Smooth muscle cell (in vitro differentiated cells): ENCODE measurements around the gene FADS6. TPM values are rescaled to one million over a fixed set of nuclear protein-coding genes. Genes with fewer than 3 reads are reported as not detected.

Experiments used
- DNase-seq: peaks from one replicate; lab custom pipeline; 2025; ENCODE audit not compliant: unreplicated experiment; lab: John Stamatoyannopoulos, UW
- H2AFZ ChIP-seq: fragments of 200-600 bp; sonication (generic); 2 replicates; pipeline ENCODE4 v1.6.0; 2016; ENCODE audit warnings: antibody characterized with exemption, low read depth, mild to moderate bottlenecking
- H3F3A ChIP-seq: fragments of 200-600 bp; sonication (generic); 2 replicates; pipeline ENCODE4 v1.6.0; 2017; ENCODE audit warnings: antibody characterized with exemption, low read depth
- H3K27ac ChIP-seq: fragments of 200-600 bp; sonication (generic); 2 replicates; pipeline ENCODE4 v1.5.1; 2016; ENCODE audit warnings: low read depth, mild to moderate bottlenecking
- H3K27me3 ChIP-seq: fragments of 200-600 bp; sonication (generic); 2 replicates; pipeline ENCODE4 v1.6.1; 2016; ENCODE audit warnings: low read depth, mild to moderate bottlenecking
- H3K36me3 ChIP-seq: fragments of 200-600 bp; sonication (generic); 2 replicates; pipeline ENCODE4 v1.5.1; 2016; ENCODE audit warnings: low read depth
- H3K4me1 ChIP-seq: fragments of 200-600 bp; sonication (generic); 2 replicates; pipeline ENCODE4 v1.5.1; 2016; ENCODE audit warnings: low read depth
- H3K4me2 ChIP-seq: fragments of 200-600 bp; sonication (generic); 2 replicates; pipeline ENCODE4 v1.6.0; 2016; ENCODE audit warnings: mild to moderate bottlenecking
- H3K4me3 ChIP-seq: fragments of 200-600 bp; sonication (generic); 2 replicates; pipeline ENCODE4 v1.5.1; 2016; ENCODE audit warnings: mild to moderate bottlenecking
- H3K79me2 ChIP-seq: fragments of 200-600 bp; sonication (generic); 2 replicates; pipeline ENCODE4 v1.6.0; 2016; ENCODE audit warnings: low read depth, mild to moderate bottlenecking
- H3K9ac ChIP-seq: fragments of 200-600 bp; sonication (generic); 2 replicates; pipeline ENCODE4 v1.6.0; 2016; ENCODE audit warnings: low read depth
- H3K9me3 ChIP-seq: fragments of 200-600 bp; sonication (generic); replicated peaks from 2 replicates; pipeline ENCODE4 v1.5.1; 2016; ENCODE audit warnings: low read depth
- H4K20me1 ChIP-seq: fragments of 200-600 bp; sonication (generic); 2 replicates; pipeline ENCODE4 v1.6.0; 2016; ENCODE audit warnings: low read depth
- WGBS: methylation state at CpG from one replicate; pipeline ENCODE4 v1.1.7; 2016; ENCODE audit warnings: low lambda C conversion rate; 5-methylcytosine and 5-hydroxymethylcytosine counted together
- polyA plus RNA-seq: library from polyadenylated mRNA; unstranded; fragments of >200 nt; fragmentation: Nextera tagmentation; extraction: Ambion mirVana; gene quantifications from 2 replicates; pipeline ENCODE4 v1.2.1, GENCODE V29; 2016
- total RNA-seq: library from RNA; depleted of rRNA; stranded (reverse); fragments of >200 nt; gene quantifications from 2 replicates; pipeline ENCODE4 v1.2.3, GENCODE V29; 2014
- TF ChIP-seq, protein P1 (sequence below): fragments of 200-600 bp; sonication (generic); IDR thresholded peaks from 2 replicates; pipeline ENCODE4 v1.5.1; 2017; ENCODE audit warnings: borderline replicate concordance, mild to moderate bottlenecking, antibody characterized with exemption; ENCODE audit not compliant: insufficient read depth, poor library complexity, severe bottlenecking

Gene FADS6, protein sequence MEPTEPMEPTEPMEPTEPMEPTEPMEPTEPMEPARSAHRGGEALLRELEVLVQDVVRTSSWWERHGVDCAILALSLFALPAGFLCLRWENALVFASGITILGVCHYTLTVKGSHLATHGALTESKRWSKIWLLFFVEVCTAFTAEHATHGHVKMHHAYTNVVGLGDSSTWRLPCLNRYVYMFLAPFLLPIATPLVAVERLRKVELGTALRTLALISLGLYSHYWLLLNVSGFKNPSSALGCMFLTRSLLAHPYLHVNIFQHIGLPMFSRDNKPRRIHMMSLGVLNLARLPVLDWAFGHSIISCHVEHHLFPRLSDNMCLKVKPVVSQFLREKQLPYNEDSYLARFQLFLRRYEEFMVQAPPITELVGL
- total RNA-seq (0.22 TPM in 1 of 2 replicates, not detected in the other), polyA plus RNA-seq (not detected in 2 replicates)

GRCh38 chr17:74892974-74893911 lies at the start of gene FADS6:
FADS6 (minus strand) TSS chr17:74893633; CDS start chr17:74893595, 38 bp downstream.
- Histone ChIP-seq H3K27ac (no peak within 1 kb of the TSS), H3K4me3 (peak within 1 kb of the TSS; percentile 44), H4K20me1 (no peaks in the 10 kb centered on the region), H3K4me2 (peak within 1 kb of the TSS; percentile 82), H3K27me3 (peaks cover 66% of the 10 kb centered on the region), H3K9ac (no peak within 1 kb of the TSS), H3K4me1 (no peaks in the 10 kb centered on the region), H3K9me3 (no peaks in the 10 kb centered on the region), H3F3A (no peaks in the 10 kb centered on the region), H2AFZ (peak within 1 kb of the TSS; percentile 15), H3K79me2 (no peaks in the 10 kb centered on the region), H3K36me3 (no peaks in the 10 kb centered on the region)
- no peak for DNase-seq
- under 1% methylated on average over 31 of the region's 86 CpGs for WGBS
- TF ChIP-seq, protein P1, sequence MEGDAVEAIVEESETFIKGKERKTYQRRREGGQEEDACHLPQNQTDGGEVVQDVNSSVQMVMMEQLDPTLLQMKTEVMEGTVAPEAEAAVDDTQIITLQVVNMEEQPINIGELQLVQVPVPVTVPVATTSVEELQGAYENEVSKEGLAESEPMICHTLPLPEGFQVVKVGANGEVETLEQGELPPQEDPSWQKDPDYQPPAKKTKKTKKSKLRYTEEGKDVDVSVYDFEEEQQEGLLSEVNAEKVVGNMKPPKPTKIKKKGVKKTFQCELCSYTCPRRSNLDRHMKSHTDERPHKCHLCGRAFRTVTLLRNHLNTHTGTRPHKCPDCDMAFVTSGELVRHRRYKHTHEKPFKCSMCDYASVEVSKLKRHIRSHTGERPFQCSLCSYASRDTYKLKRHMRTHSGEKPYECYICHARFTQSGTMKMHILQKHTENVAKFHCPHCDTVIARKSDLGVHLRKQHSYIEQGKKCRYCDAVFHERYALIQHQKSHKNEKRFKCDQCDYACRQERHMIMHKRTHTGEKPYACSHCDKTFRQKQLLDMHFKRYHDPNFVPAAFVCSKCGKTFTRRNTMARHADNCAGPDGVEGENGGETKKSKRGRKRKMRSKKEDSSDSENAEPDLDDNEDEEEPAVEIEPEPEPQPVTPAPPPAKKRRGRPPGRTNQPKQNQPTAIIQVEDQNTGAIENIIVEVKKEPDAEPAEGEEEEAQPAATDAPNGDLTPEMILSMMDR, result no peak

DNA sequence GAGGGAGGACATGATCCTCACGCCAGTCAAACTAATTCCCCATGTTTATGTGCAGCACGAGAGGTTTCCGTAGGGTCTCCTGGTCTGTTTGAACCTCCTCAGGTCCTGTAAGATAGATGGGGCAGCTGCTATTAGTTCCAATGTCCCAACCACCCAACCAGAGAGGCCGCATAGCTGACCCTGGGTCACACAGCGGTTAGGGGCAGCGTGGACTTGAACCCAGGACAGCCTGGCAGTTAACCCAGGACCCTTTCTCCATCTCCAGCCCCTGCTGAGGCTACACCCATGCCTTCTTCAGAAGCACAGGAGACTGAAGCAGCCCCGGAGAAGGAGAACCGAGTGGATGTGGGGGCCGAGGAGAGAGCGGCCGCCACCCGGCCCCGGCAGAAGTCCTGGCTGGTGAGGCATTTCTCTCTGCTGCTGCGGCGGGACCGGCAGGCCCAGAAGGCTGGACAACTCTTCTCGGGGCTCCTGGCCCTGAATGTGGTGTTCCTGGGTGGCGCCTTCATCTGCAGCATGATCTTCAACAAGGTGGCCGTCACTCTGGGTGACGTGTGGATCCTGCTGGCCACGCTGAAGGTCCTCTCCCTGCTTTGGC lies 47.8 kb upstream of the FADS6 start:
- Histone ChIP-seq H3K4me3 (no peak overlapping the region), H3F3A (no peaks in the 10 kb centered on the region), H3K9me3 (no peaks in the 10 kb centered on the region), H3K36me3 (no peaks in the 10 kb centered on the region), H3K79me2 (no peaks in the 10 kb centered on the region), H3K27ac (no peak overlapping the region), H3K4me2 (no peak overlapping the region), H3K4me1 (no peaks in the 10 kb centered on the region), H2AFZ (no peak overlapping the region), H3K9ac (no peak overlapping the region), H3K27me3 (peaks cover 71% of the 10 kb centered on the region), H4K20me1 (no peaks in the 10 kb centered on the region)
- 83% methylated on average over 21 of the region's 21 CpGs for WGBS
- TF ChIP-seq, protein P1, result no peak
- no peak for DNase-seq

- Histone ChIP-seq H3K9me3 (no peaks in the 10 kb centered on the region), H4K20me1 (no peaks in the 10 kb centered on the region), H3K27ac (no peak overlapping the region), H3K4me3 (no peak overlapping the region), H3K36me3 (no peaks in the 10 kb centered on the region), H3F3A (no peaks in the 10 kb centered on the region), H3K4me2 (no peak overlapping the region), H3K79me2 (no peaks in the 10 kb centered on the region), H3K4me1 (no peaks in the 10 kb centered on the region), H3K9ac (no peak overlapping the region), H2AFZ (no peak overlapping the region), H3K27me3 (peaks cover 78% of the 10 kb centered on the region)
- 58% methylated on average over 8 of the region's 8 CpGs for WGBS
- TF ChIP-seq, protein P1, result no peak
- DNase-seq, result no peak
These were observed 46.1 kb upstream of the FADS6 start for GRCh38 chr17:74939534-74939933.
